Measurements from ENCODE around the gene GRIN3A. TPM values are rescaled to one million over a fixed set of nuclear protein-coding genes. Genes with fewer than 3 reads are reported as not detected.
"Not testable (repeated sequence)": the region's sequence is repeated elsewhere in the genome, so short reads cannot be mapped to it uniquely, and the experiment has no call there.

GRIN3A gene
- total and polyA plus RNA-seq, 2 donors, result 0.09 to 0.79 TPM

DNA sequence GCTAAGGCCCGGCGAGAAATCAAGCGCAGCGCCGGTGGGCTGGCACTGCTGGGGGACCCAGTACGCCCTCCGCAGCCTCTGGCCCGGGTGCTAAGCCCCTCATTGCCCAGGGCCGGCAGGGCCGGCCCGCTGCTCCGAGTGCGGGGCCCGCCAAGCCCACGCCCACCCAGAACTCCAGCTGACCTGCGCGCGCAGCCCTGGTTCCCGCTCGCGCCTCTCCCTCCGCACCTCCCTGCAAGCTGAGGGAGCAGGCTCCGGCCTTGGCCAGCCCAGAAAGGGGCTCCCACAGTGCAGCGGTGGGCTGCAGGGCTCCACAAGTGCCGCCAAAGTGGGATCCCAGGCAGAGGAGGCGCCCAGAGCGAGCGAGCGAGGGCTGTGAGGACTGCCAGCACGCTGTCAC, 14.2 kb downstream of the GRIN3A start:
- not testable (repeated sequence) for H3K36me3 ChIP-seq (ENCODE audit: insufficient read depth); H3K4me1 ChIP-seq (ENCODE audit: insufficient read depth); H3K27ac ChIP-seq (ENCODE audit: low read depth); H3K4me3 ChIP-seq (ENCODE audit: low read depth, low read length); DNase-seq (ENCODE audit: extremely low spot score)
- 97% methylated on average over 30 of the region's 30 CpGs for WGBS

DNA sequence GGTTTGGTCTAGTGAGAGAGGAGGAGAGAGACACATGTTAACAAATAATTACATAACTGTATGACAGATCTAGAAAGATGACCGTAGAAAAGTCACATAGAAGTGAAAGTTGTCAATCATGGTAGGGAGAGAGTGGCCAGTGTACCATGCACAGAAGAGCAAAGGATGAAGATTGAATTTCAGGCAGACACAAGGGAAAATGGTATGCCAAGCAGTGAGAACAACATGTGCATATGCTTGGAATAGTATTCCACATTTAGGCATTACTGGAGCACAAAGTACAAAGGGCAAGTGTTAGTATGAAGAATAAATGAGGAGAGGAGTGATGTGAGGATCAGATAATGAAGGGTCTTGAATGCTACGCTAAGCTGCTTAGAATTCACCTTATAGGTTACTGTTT, 20.3 kb downstream of the GRIN3A start:
- no peak overlapping the region for H3K27ac ChIP-seq (ENCODE audit: low read depth)
- H3K36me3 ChIP-seq (ENCODE audit: insufficient read depth), result no peaks in the 10 kb centered on the region
- no peak overlapping the region for H3K4me3 ChIP-seq (ENCODE audit: low read depth, low read length)
- DNase-seq (ENCODE audit: extremely low spot score), result no peak
- H3K4me1 ChIP-seq (ENCODE audit: insufficient read depth), result no peaks in the 10 kb centered on the region
- 86% methylated on average over 2 of the region's 2 CpGs for WGBS

DNA sequence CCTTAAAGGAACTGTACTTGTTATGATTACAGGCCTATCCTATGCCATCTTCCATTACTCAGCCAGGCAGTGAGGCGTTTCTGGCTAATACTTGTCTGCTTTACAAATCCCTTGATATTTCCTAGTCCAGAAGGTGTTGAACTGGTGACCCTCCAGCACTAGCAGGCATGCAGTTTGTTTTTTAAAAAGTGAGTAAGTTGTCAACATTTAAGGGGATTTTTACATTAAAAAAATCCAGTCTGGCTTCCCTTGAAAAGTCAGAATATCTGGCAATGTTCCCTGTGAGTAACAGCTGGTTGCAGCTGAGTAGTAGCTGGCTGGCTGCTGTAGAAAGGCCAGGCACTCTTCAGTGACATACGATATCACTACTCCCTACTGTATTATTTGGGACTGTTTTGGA, 21.8 kb downstream of the GRIN3A start:
- H3K27ac ChIP-seq (ENCODE audit: low read depth), result no peak overlapping the region
- no peaks in the 10 kb centered on the region for H3K36me3 ChIP-seq (ENCODE audit: insufficient read depth)
- H3K4me3 ChIP-seq (ENCODE audit: low read depth, low read length), result no peak overlapping the region
- H3K4me1 ChIP-seq (ENCODE audit: insufficient read depth), result no peaks in the 10 kb centered on the region
- WGBS, result 28% methylated on average over 2 of the region's 2 CpGs
- no peak for DNase-seq (ENCODE audit: extremely low spot score)

DNA sequence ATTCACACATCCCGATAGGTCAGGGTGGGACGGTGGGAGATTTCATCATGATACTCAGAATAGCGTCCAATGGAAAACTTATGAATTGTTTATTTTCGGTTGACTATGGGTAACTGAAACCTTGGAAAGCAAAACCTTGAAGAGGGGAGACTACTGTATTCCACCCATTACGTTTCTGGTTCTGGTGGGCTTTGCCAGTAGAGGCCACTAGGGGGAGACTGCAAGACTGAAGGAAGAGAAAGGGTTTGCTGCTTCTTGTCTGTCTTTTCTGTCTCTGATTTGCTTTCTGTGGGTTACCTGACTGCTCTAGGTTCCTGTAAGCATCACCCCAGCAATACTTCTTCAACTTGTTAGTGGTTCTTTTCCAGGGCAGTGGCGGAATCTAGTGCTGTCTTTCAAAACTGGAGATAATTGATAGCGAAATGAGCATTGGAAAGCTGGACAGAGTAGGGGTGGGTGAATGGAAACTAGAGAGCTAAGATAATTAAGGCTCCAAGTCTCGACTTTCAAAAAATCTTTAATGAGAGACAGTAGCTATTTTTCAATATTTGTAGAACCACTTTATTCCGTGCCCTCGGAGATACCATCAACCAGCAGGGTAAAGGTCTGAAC, 27.0 kb downstream of the GRIN3A start:
- no peaks in the 10 kb centered on the region for H3K36me3 ChIP-seq (ENCODE audit: insufficient read depth)
- H3K4me1 ChIP-seq (ENCODE audit: insufficient read depth), result no peaks in the 10 kb centered on the region
- no peak for DNase-seq (ENCODE audit: extremely low spot score)
- H3K27ac ChIP-seq (ENCODE audit: low read depth), result no peak overlapping the region
- no peak overlapping the region for H3K4me3 ChIP-seq (ENCODE audit: low read depth, low read length)
- 72% methylated on average over 10 of the region's 10 CpGs for WGBS

DNA sequence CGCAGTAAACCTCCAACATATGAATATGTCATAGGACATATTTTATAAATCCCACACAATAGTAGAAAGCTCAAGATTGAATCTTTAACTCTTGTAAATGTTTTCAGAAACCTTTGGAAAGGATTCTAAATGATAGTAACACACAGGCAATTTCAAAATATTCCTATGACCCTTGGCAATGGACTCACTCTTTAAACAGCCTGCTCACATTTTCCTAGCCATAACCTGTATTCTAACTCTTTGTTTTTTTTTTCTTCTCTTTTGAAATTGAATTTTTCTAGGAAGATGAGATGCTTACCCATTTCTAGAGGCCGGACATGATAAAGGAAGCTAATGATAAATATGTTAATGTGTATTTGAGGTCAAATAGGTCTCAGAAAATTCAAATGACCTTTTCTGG, 29.6 kb downstream of the GRIN3A start:
- 69% methylated on average over 2 of the region's 2 CpGs for WGBS
- H3K4me1 ChIP-seq (ENCODE audit: insufficient read depth), result no peaks in the 10 kb centered on the region
- H3K27ac ChIP-seq (ENCODE audit: low read depth), result no peak overlapping the region
- DNase-seq (ENCODE audit: extremely low spot score), result no peak
- no peak overlapping the region for H3K4me3 ChIP-seq (ENCODE audit: low read depth, low read length)
- no peaks in the 10 kb centered on the region for H3K36me3 ChIP-seq (ENCODE audit: insufficient read depth)

DNA sequence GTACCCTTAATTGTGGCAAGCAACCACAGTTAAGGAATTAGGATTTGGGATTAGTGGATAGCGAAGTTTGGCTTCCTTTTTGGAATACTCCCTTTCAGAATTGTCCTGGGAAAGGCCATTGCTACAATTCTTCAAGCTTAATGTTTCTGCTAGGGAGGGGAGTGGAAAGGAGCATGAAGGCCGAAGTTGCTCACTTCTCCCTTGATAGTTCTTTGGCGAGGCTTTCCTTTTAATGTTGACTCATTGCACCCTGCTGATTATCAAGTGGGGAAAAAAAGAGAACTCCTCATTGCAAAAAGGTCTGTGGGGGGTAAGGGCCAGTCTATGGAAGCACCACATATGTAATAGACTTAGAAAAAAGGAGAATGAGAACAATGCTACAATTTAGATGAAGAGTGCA, 30.7 kb downstream of the GRIN3A start:
- Histone ChIP-seq H3K27ac (ENCODE audit: low read depth) (no peak overlapping the region), H3K4me3 (ENCODE audit: low read depth, low read length) (no peak overlapping the region), H3K4me1 (ENCODE audit: insufficient read depth) (no peaks in the 10 kb centered on the region), H3K36me3 (ENCODE audit: insufficient read depth) (no peaks in the 10 kb centered on the region)
- 29% methylated on average over 3 of the region's 3 CpGs for WGBS
- DNase-seq (ENCODE audit: extremely low spot score), result no peak

DNA sequence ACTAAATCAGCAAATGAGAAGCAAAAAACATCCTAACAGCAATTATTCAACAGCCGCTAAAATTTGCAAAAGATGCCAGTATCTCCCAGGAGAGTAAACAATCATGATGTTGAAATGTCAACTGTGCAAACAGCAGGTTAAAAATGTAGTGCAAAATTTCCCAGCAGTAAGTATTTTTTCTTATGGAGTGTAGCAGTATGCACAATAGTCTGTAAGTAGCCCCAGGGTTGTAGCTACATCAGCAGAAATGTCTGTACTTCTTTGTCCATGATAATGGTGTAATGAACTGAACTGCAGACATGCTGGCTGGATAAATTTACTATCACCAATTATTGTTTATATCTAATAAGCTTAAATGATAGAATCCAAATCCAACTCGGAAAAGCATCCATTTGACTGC, 31.4 kb downstream of the GRIN3A start:
- WGBS, result 46% methylated on average over 2 of the region's 2 CpGs
- no peak overlapping the region for H3K4me3 ChIP-seq (ENCODE audit: low read depth, low read length)
- no peaks in the 10 kb centered on the region for H3K4me1 ChIP-seq (ENCODE audit: insufficient read depth)
- DNase-seq (ENCODE audit: extremely low spot score), result no peak
- H3K36me3 ChIP-seq (ENCODE audit: insufficient read depth), result no peaks in the 10 kb centered on the region
- no peak overlapping the region for H3K27ac ChIP-seq (ENCODE audit: low read depth)

DNA sequence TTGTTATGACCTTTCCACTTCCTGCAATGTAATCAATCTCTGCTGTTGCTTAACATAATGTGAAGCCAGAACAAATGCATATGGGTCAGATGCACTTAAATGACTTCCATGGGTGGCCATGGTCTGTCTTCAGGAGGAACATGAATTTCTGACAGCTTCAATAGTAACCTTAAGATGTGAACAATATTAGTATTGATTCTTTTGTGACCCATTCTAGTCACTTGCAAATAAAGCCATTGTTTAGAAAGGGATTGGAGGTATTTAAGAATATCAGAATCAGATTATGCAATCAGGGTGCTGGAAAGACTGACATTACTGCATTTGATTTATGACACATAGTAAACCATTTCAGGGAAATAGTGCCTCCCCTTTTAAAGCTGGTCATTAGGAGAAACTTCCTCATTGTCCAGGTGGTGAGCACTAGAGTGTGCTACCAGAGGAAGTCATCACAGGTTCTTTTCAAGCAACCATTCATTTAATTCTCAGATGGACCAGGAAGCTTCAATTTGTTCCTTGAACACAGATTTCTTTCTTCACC, 32.1 kb downstream of the GRIN3A start:
- Histone ChIP-seq H3K36me3 (ENCODE audit: insufficient read depth) (no peaks in the 10 kb centered on the region), H3K27ac (ENCODE audit: low read depth) (no peak overlapping the region), H3K4me1 (ENCODE audit: insufficient read depth) (no peaks in the 10 kb centered on the region), H3K4me3 (ENCODE audit: low read depth, low read length) (no peak overlapping the region)
- no peak for DNase-seq (ENCODE audit: extremely low spot score)

DNA sequence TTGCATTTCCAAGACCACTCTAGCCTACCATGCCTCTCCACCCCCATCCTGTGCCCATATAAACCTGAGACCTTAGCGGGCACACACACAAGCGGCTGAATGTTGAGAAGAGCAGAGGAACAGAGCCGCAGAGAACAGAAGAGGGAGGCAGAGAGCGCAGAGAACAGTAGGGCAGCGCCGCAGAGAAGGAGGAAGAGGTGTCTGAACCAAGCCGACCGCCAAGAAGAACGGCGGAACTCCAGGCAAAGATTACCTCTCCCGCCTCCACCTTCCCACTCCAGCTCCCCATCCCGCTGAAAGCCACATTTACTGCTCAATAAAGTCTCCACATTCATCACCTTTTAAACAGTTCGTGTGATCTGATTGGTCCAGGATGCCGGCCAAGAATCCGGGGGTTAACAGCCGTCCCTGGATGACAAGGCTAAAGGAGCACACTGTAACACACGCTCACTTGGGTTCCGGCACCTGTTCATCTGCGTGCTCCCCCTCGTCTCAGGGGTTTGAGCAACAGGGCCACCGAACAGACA, 33.2 kb downstream of the GRIN3A start:
- no peak for DNase-seq (ENCODE audit: extremely low spot score)
- Histone ChIP-seq H3K36me3 (ENCODE audit: insufficient read depth) (no peaks in the 10 kb centered on the region), H3K4me1 (ENCODE audit: insufficient read depth) (no peaks in the 10 kb centered on the region), H3K27ac (ENCODE audit: low read depth) (no peak overlapping the region), H3K4me3 (ENCODE audit: low read depth, low read length) (no peak overlapping the region)
- 5% methylated on average over 21 of the region's 21 CpGs for WGBS

DNA sequence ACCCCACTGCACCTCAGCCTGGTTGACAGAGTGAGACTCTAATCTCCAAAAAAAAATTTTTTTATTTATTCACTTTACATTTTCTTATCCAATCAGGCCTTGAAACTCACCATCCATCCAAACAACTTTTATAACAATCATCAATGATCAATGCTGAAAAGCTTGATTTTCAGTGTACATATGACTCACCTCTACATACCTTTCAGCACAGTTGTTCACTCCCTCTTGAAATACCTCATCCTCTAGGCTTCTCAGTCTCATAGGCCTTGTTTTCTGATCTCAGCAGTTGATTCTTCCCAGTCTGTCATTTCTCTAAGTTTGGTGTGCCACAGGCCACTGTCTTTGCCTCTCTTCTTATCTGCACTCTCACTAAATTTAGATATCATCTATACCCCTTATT, 36.2 kb downstream of the GRIN3A start:
- Histone ChIP-seq H3K36me3 (ENCODE audit: insufficient read depth) (no peaks in the 10 kb centered on the region), H3K4me3 (ENCODE audit: low read depth, low read length) (no peak overlapping the region), H3K4me1 (ENCODE audit: insufficient read depth) (no peaks in the 10 kb centered on the region), H3K27ac (ENCODE audit: low read depth) (no peak overlapping the region)
- no peak for DNase-seq (ENCODE audit: extremely low spot score)

DNA sequence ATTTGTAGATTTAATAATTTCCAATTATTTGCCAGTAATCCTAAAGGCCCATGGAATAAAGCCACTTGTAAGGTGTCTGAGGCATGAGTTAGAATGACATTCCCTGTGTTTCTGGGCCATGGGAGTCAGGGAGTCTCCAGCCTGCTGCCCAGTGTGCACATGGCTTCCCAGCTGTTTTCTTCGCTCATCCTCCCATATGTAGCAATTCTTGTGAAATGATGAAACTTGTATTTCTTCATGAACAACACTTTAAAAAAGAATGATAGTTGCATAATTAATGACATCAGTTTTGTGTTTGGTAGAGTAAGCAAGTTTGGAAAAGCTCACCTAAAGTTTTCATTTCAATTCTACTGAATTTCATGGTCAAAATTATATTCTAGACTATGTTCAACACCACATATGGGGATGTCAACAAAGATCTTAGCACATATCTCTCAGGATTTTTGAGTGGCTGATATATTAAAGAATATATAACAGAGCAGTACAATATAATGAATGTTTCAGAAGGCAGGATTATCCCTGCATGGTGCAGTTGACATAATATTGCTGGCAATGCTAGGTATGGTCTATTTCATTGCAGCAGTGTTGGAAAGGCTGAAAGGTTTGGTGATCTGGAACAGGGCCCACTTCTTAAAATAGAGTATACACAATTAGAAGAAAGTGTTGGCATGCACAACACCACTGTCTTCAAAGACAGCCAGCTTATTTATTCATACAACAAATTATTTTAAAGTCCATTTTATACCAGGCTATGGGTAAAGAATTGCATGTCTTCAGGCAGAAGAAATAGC, 44.7 kb downstream of the GRIN3A start:
- H3K4me1 ChIP-seq (ENCODE audit: insufficient read depth), result no peaks in the 10 kb centered on the region
- no peak overlapping the region for H3K4me3 ChIP-seq (ENCODE audit: low read depth, low read length)
- H3K36me3 ChIP-seq (ENCODE audit: insufficient read depth), result no peaks in the 10 kb centered on the region
- H3K27ac ChIP-seq (ENCODE audit: low read depth), result no peak overlapping the region
- 49% methylated on average over 1 of the region's 1 CpG for WGBS
- DNase-seq (ENCODE audit: extremely low spot score), result no peak

DNA sequence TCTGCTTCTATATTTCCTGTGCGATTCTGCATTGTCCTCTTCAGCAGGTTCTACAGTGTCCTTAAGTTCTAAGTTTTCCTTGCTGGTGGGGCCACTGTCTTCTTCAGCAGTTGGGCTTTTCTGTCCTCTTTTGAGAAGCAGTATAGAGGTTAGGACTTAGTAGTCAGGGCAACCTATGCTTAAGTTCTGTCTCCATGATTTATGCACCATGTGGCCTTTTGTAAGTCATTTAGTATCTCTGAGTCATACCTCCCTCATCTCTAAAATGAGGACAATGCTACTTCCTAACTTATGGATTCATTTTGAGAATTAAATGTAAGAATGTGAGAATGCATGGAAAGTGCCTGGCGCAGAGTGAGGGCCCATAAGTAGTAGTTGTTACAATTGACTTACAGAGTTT, 46.8 kb downstream of the GRIN3A start:
- Histone ChIP-seq H3K27ac (ENCODE audit: low read depth) (no peak overlapping the region), H3K36me3 (ENCODE audit: insufficient read depth) (no peaks in the 10 kb centered on the region), H3K4me1 (ENCODE audit: insufficient read depth) (no peaks in the 10 kb centered on the region), H3K4me3 (ENCODE audit: low read depth, low read length) (no peak overlapping the region)
- DNase-seq (ENCODE audit: extremely low spot score), result no peak
- 95% methylated on average over 2 of the region's 2 CpGs for WGBS

DNA sequence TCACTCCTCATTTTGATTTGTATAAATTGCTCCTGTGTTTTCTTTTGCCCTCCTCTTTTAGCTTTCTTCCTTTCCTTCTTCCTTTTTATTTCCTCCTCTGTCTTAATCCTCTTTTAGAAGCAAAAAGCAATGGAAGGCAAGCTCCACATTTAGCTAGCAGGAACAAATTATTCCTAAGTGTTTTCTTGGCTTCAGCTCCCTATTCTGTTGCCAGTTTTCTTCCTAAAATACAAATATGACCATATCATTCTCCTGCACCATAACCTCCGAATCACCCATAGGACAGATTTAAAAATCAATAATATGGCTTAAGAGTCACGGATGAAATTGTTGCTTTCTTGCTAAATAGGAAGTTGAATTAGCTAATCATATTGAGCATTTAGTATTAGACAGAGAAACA, 49.4 kb downstream of the GRIN3A start:
- WGBS, result 56% methylated on average over 2 of the region's 2 CpGs
- no peak for DNase-seq (ENCODE audit: extremely low spot score)
- no peak overlapping the region for H3K4me3 ChIP-seq (ENCODE audit: low read depth, low read length)
- no peak overlapping the region for H3K27ac ChIP-seq (ENCODE audit: low read depth)
- no peaks in the 10 kb centered on the region for H3K4me1 ChIP-seq (ENCODE audit: insufficient read depth)
- no peaks in the 10 kb centered on the region for H3K36me3 ChIP-seq (ENCODE audit: insufficient read depth)

DNA sequence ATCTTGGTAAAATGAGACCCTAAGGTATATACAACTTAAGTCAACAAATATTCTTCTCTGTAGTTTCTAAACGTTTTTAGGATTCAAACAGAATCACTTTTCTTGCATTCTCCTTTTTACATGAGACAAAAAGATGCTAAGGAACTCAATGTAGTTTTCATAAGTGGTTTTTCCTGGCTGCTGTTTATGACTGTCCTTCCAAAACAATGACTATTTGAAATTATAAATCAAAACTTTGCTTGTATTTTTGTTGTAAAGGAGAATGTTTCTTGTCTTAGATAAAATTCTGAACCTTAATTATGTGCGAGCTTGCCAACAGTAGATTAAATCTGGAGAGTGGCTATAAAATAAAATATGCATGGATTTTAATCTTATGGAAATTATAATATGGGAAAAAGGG, 53.8 kb downstream of the GRIN3A start:
- WGBS, result 60% methylated on average over 2 of the region's 2 CpGs
- Histone ChIP-seq H3K36me3 (ENCODE audit: insufficient read depth) (no peaks in the 10 kb centered on the region), H3K4me1 (ENCODE audit: insufficient read depth) (no peaks in the 10 kb centered on the region), H3K4me3 (ENCODE audit: low read depth, low read length) (no peak overlapping the region), H3K27ac (ENCODE audit: low read depth) (no peak overlapping the region)
- DNase-seq (ENCODE audit: extremely low spot score), result no peak

Measured in urinary bladder (tissue), 4 donors.